ENCODE data around the gene ARAP2.

Gene ARAP2

GRCh38 chr4:36209941-36210649, 34.2 kb downstream of the ARAP2 start:
- no peak for DNase-seq
- Histone ChIP-seq H3K36me3 (no peaks in the 10 kb centered on the region), H3K27me3 (ENCODE audit: insufficient read depth, low read depth, severe bottlenecking) (peaks cover 46% of the 10 kb centered on the region), H3K27ac (no peak overlapping the region), H3K4me3 (ENCODE audit: low read depth, low read length) (no peak overlapping the region), H3K9me3 (ENCODE audit: severe bottlenecking) (no peaks in the 10 kb centered on the region)
- TF ChIP-seq CTCF (IDR thresholded peaks at IDR 0.05; ENCODE audit: low read depth, low read length) = no peak

GRCh38 chr4:36208893-36209473, 35.3 kb downstream of the ARAP2 start:
- no peaks in the 10 kb centered on the region for H3K36me3 ChIP-seq
- no peak overlapping the region for H3K4me3 ChIP-seq (ENCODE audit: low read depth, low read length)
- no peak overlapping the region for H3K27ac ChIP-seq
- no peaks in the 10 kb centered on the region for H3K9me3 ChIP-seq (ENCODE audit: severe bottlenecking)
- TF ChIP-seq CTCF (IDR thresholded peaks at IDR 0.05; ENCODE audit: low read depth, low read length) = no peak
- H3K27me3 ChIP-seq (ENCODE audit: insufficient read depth, low read depth, severe bottlenecking) = peaks cover 46% of the 10 kb centered on the region
- DNase-seq = no peak

- Histone ChIP-seq H3K27me3 (ENCODE audit: insufficient read depth, low read depth, severe bottlenecking) (peaks cover 56% of the 10 kb centered on the region), H3K4me3 (ENCODE audit: low read depth, low read length) (no peak overlapping the region), H3K27ac (no peak overlapping the region), H3K9me3 (ENCODE audit: severe bottlenecking) (no peaks in the 10 kb centered on the region), H3K36me3 (no peaks in the 10 kb centered on the region)
- no peak for DNase-seq
- no peak for TF ChIP-seq CTCF (IDR thresholded peaks at IDR 0.05; ENCODE audit: low read depth, low read length)
Observed at GRCh38 chr4:36207831-36208520, 36.3 kb downstream of the ARAP2 start.

DNA sequence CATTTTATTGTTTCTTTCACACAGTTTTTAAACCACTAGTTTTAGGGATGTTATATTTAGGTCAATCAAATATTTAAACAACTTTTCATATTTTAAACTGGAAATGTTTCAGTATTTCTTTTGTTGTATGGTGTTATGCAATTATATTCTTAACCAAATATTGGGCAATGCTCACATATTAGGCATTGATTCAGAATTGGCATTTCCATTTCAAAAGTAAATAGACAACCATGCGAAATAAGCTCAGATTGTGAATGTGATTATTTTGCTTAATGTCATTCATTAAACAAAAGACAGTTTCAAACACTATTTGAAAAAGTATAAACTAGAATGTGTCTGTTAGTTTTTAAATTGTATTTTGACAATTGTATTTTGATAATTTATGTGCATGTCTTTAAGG, 36.9 kb downstream of the ARAP2 start:
- Histone ChIP-seq H3K36me3 (no peaks in the 10 kb centered on the region), H3K4me3 (ENCODE audit: low read depth, low read length) (no peak overlapping the region)
- no peak for TF ChIP-seq CTCF (IDR thresholded peaks at IDR 0.05; ENCODE audit: low read depth, low read length)

DNA sequence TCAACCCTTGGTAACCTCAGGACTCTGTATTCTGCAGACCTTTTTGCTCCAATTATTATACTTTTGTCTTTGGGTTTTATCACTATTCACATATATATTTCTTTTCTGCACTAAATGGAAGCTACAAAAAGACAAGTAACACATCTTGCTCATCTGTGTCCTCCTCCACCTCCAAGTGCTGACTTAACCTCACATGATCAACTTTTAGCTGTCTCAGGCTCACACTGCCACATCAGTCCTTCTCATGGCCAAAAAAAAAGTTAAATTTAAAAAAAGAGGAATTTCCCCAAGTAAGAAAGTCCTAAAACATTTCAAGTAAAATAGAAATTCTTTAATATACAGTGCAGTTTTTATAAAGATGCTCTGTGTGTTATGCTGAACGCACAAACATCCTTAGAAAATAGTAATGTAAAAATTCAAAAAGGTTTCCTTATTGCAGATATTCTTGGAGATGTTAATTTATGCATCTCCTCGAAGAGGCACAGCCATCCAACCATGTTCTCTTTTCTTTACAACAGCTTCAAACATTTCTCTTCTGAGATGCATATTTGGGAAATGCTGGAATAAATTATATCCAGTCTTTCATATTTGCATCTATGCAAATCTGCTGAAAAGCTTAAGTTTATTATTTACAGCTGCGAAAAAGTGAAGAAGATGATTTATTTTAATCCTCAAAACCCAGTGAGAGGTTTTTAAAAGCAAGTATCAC, 37.6 kb downstream of the ARAP2 start:
- H3K27ac ChIP-seq = no peak overlapping the region
- H3K27me3 ChIP-seq (ENCODE audit: insufficient read depth, low read depth, severe bottlenecking) = peaks cover 65% of the 10 kb centered on the region
- H3K9me3 ChIP-seq (ENCODE audit: severe bottlenecking) = no peaks in the 10 kb centered on the region
- no peak overlapping the region for H3K4me3 ChIP-seq (ENCODE audit: low read depth, low read length)
- no peaks in the 10 kb centered on the region for H3K36me3 ChIP-seq
- TF ChIP-seq CTCF (IDR thresholded peaks at IDR 0.05; ENCODE audit: low read depth, low read length) = no peak
- no peak for DNase-seq

More for the DNA sequence above, 36.9 kb downstream of the ARAP2 start:
- H3K27ac ChIP-seq = no peak overlapping the region
- peaks cover 62% of the 10 kb centered on the region for H3K27me3 ChIP-seq (ENCODE audit: insufficient read depth, low read depth, severe bottlenecking)
- H3K9me3 ChIP-seq (ENCODE audit: severe bottlenecking) = no peaks in the 10 kb centered on the region
- DNase-seq = no peak

Measured in WERI-Rb-1 (cell line).